HG02884 (cell line): ENCODE data around the gene DHRS7B.

Source experiments
- ATAC-seq: cut with Tn5 transposase; IDR thresholded peaks from one replicate; pipeline ENCODE4 v1.9.1; 2021; ENCODE audit warnings: mild to moderate bottlenecking, moderate library complexity; ENCODE audit not compliant: unreplicated experiment

The DHRS7B gene

GRCh38 chr17:21232033-21232749 lies 105.4 kb downstream of the DHRS7B start:
- ATAC-seq, result no peak

GRCh38 chr17:21233581-21234347 lies 107.0 kb downstream of the DHRS7B start:
- no peak for ATAC-seq

- ATAC-seq, result no peak
These were observed 109.2 kb downstream of the DHRS7B start for GRCh38 chr17:21235921-21236320.

- ATAC-seq, result no peak
These were observed 113.1 kb downstream of the DHRS7B start for GRCh38 chr17:21239680-21240368.

GRCh38 chr17:21240369-21241055 lies 113.7 kb downstream of the DHRS7B start:
- ATAC-seq, result no peak
